K562 (cell line): Measurements from ENCODE around the gene PRC1. TPM values are rescaled to one million over a fixed set of nuclear protein-coding genes. Genes with fewer than 3 reads are reported as not detected.

Experiments
- ATAC-seq: fragments of 200-7000 bp; cut with Tn5 transposase; 3 replicates; pipeline ENCODE4 v1.9.1; 2020; ENCODE audit warnings: moderate library complexity
- BruUV-seq: library from RNA; stranded (reverse); fragments of 400-500 nt; replicated peaks from 2 replicates; lab custom pipeline; 2021; lab: Mats Ljungman, UMichigan
- CTCF ChIA-PET: fragments of 300-600 bp; formaldehyde crosslinking; extraction: SDS; loops from one replicate; lab custom pipeline; 2021; ENCODE audit warnings: low intra/inter-chr PET ratio; lab: Yijun Ruan, JAX
- POLR2A ChIA-PET: fragments of 300-600, 350-650 bp; sonication (Branson Sonifier 250); formaldehyde crosslinking; extraction: SDS; loops from one replicate; lab custom pipeline; 2021; ENCODE audit warnings: antibody characterized with exemption, inconsistent platforms; lab: Yijun Ruan, JAX
- DNase-seq, 4 experiments: peaks; one replicate each; pipeline versions ENCODE4 v3.0.0 to v3.0.0-alpha.2; 2011 to 2018; ENCODE audit warnings: low spot score in 3 of 4, mixed read lengths in 3 of 4; ENCODE audit errors: extremely low read depth in 1 of 4
- FAIRE-seq: peaks from 2 replicates; lab custom pipeline; 2011; peaks lifted over from hg19 to GRCh38; lab: Jason Lieb, UNC
- H2AFZ ChIP-seq: 2 replicates; pipeline ENCODE4 v1.6.0; 2011; ENCODE audit warnings: low read depth, low read length, control low read depth, inconsistent platforms
- H3K27ac ChIP-seq: fragments of 200-600 bp; 3 replicates; pipeline ENCODE4 v1.8.0; 2011; ENCODE audit warnings: low read depth, mild to moderate bottlenecking, control low read depth, inconsistent platforms, low read length, moderate library complexity, mixed read lengths; ENCODE audit errors: extremely low read depth
- H3K27me3 ChIP-seq, 2 experiments: fragments of 300-600 bp in 1 of 2; 2 replicates in 1 of 2; 3 replicates in 1 of 2; pipeline versions ENCODE4 v1.6.0 to v1.8.0; 2011; ENCODE audit warnings: inconsistent platforms in 2 of 2, low read length in 2 of 2, mild to moderate bottlenecking in 1 of 2, mixed read lengths in 1 of 2, moderate library complexity in 1 of 2; ENCODE audit not compliant: control insufficient read depth in 2 of 2, insufficient read depth in 2 of 2
- H3K36me3 ChIP-seq: fragments of 300-600 bp; 3 replicates; pipeline ENCODE4 v1.8.0; 2011; ENCODE audit warnings: mild to moderate bottlenecking, low read length, inconsistent platforms; ENCODE audit not compliant: control insufficient read depth, insufficient read depth
- H3K4me1 ChIP-seq, 2 experiments: fragments of 200-600 bp in 1 of 2; replicated peaks in 1 of 2; 2 replicates in 1 of 2; 3 replicates in 1 of 2; pipeline versions ENCODE4 v1.5.1 to v1.8.0; 2011; ENCODE audit warnings: inconsistent platforms in 2 of 2, low read length in 2 of 2, mild to moderate bottlenecking in 1 of 2, mixed read lengths in 1 of 2, moderate library complexity in 1 of 2; ENCODE audit not compliant: control insufficient read depth in 2 of 2, insufficient read depth in 2 of 2
- H3K4me2 ChIP-seq: 2 replicates; pipeline ENCODE4 v1.6.1; 2011; ENCODE audit warnings: low read length, control low read depth, inconsistent platforms, mixed read lengths; ENCODE audit not compliant: insufficient read depth
- H3K4me3 ChIP-seq: fragments of 200-600 bp; sonication (generic), shearing (Covaris generic); 2 replicates; pipeline ENCODE4 v1.5.1; 2016; ENCODE audit warnings: control low read depth, inconsistent platforms
- H3K79me2 ChIP-seq: fragments of 200-600 bp; 3 replicates; pipeline ENCODE4 v1.8.0; 2011; ENCODE audit warnings: low read length, inconsistent platforms; ENCODE audit not compliant: control insufficient read depth, insufficient read depth
- H3K9ac ChIP-seq, 2 experiments: 2 replicates each; pipeline versions ENCODE4 v1.6.0 to v1.6.1; 2011; ENCODE audit warnings: low read depth in 2 of 2, low read length in 2 of 2, control low read depth in 1 of 2, inconsistent platforms in 1 of 2, mild to moderate bottlenecking in 1 of 2, mixed read lengths in 1 of 2; ENCODE audit not compliant: insufficient read depth in 1 of 2
- H3K9me1 ChIP-seq: one replicate; pipeline ENCODE4 v1.6.0; 2011; ENCODE audit warnings: inconsistent platforms, mild to moderate bottlenecking, low read length, moderate library complexity; ENCODE audit not compliant: control insufficient read depth, insufficient read depth
- H3K9me3 ChIP-seq: replicated peaks from 2 replicates; pipeline ENCODE4 v1.5.1; 2011; ENCODE audit warnings: low read depth, low read length, inconsistent platforms; ENCODE audit not compliant: control insufficient read depth, insufficient read depth
- H4K20me1 ChIP-seq: replicated peaks from 2 replicates; pipeline ENCODE4 v1.6.1; 2011; ENCODE audit warnings: low read length, inconsistent platforms, mixed read lengths; ENCODE audit not compliant: control insufficient read depth, insufficient read depth
- GATAD2B ChIP-seq: fragments of 450-650 bp; IDR thresholded peaks from 2 replicates; pipeline ENCODE4 v1.6.1; 2017; ENCODE audit warnings: mild to moderate bottlenecking, borderline replicate concordance
- GMEB1 ChIP-seq: fragments of 250-450 bp; sonication (Bioruptor Pico); IDR thresholded peaks from 2 replicates; pipeline ENCODE4 v1.4.0; 2020; ENCODE audit warnings: mild to moderate bottlenecking
- NCOA1 ChIP-seq: fragments of 450-650 bp; IDR thresholded peaks from 2 replicates; pipeline ENCODE4 v1.6.1; 2016; ENCODE audit warnings: low read depth
- PRPF4 ChIP-seq: fragments of 200-400 bp; formaldehyde crosslinking; IDR thresholded peaks from one replicate; pipeline ENCODE4 v1.6.1; 2017; ENCODE audit warnings: low read length, low read depth, mild to moderate bottlenecking; ENCODE audit not compliant: insufficient read depth, poor library complexity, severe bottlenecking
- RBM25 ChIP-seq: fragments of 200-400 bp; formaldehyde crosslinking; IDR thresholded peaks from 2 replicates; pipeline ENCODE4 v1.6.1; 2018; ENCODE audit warnings: low read length, low read depth, moderate library complexity; ENCODE audit not compliant: severe bottlenecking
- TEAD1 ChIP-seq, 2 experiments: fragments of 450-650 bp in 1 of 2; sonication (generic) in 1 of 2; formaldehyde crosslinking; IDR thresholded peaks; 2 replicates each; pipeline versions ENCODE4 v1.4.0 to v1.8.0; 2020 to 2022; ENCODE audit warnings: mild to moderate bottlenecking in 2 of 2, missing genetic modification reagents in 1 of 2
- YBX1 ChIP-seq: fragments of 450-650 bp; IDR thresholded peaks from 2 replicates; pipeline ENCODE4 v1.7.1; 2016; ENCODE audit warnings: mild to moderate bottlenecking
- ZC3H8 ChIP-seq: fragments of 450-650 bp; IDR thresholded peaks from 2 replicates; pipeline ENCODE4 v1.6.1; 2017
- ZFX ChIP-seq: sonication (generic); formaldehyde crosslinking; IDR thresholded peaks from 2 replicates; pipeline ENCODE4 v1.8.0; 2022; ENCODE audit warnings: mild to moderate bottlenecking, missing genetic modification reagents, moderate library complexity
- ZNF436 ChIP-seq: fragments of 250-450, 450-650 bp; sonication (Bioruptor Pico); formaldehyde crosslinking; IDR thresholded peaks from 2 replicates; pipeline ENCODE4 v1.7.0; 2020; ENCODE audit warnings: mild to moderate bottlenecking
- ZNF561 ChIP-seq: fragments of 450-650 bp; formaldehyde crosslinking; conservative IDR thresholded peaks from 2 replicates; pipeline ENCODE4 v1.4.0; 2020; ENCODE audit warnings: mild to moderate bottlenecking, moderate library complexity
- ZNF695 ChIP-seq: fragments of 450-650 bp; formaldehyde crosslinking; IDR thresholded peaks from 2 replicates; pipeline ENCODE4 v1.4.0; 2020; ENCODE audit warnings: mild to moderate bottlenecking, moderate library complexity
- ZNF76 ChIP-seq: fragments of 250-450 bp; sonication (Bioruptor Pico); IDR thresholded peaks from 2 replicates; pipeline ENCODE4 v1.4.0; 2020; ENCODE audit warnings: mild to moderate bottlenecking, moderate library complexity, borderline replicate concordance
- WGBS: fragments of 100-300 bp; shearing (Covaris generic); methylation state at CpG from one replicate; pipeline ENCODE4 v1.1.6; 2016; ENCODE audit warnings: low coverage, mixed read lengths; ENCODE audit not compliant: insufficient coverage; ENCODE audit errors: missing lambda C conversion rate; 5-methylcytosine and 5-hydroxymethylcytosine counted together
- in situ Hi-C: fragments of 300-500 bp; cut with MboI; formaldehyde crosslinking; loops from 4 replicates; pipeline ENCODE4 v1.15.0; 2018; ENCODE audit warnings: inconsistent platforms, mixed read lengths
- intact Hi-C: fragments of 100-400 bp; cut with micrococcal nuclease; formaldehyde crosslinking; loops from 2 replicates; pipeline ENCODE4 v1.14.2; 2022
- polyA plus RNA-seq, 8 experiments: library from polyadenylated mRNA; depleted of rRNA in 4 of 8; stranded (reverse) in 5 of 8; unstranded in 3 of 8; fragments of >200 nt; fragmentation: Nextera tagmentation in 2 of 8; fragmentation: Illumina TruSeq in 1 of 8; extraction: Ambion mirVana in 2 of 8; extraction: Trizol in 1 of 8; gene quantifications; 2 replicates each; pipeline versions ENCODE4 v1.2.1 to v1.2.3, GENCODE V29; 2011 to 2014; ENCODE audit warnings: inconsistent platforms in 1 of 8, missing spikeins in 1 of 8
- total RNA-seq, 7 experiments: library from RNA; depleted of rRNA in 6 of 7; stranded (reverse); fragments of >200 nt in 6 of 7; fragmentation: Illumina TruSeq in 2 of 7; extraction: Trizol in 2 of 7; gene quantifications; 2 replicates each; pipeline versions ENCODE4 v1.2.1 to v1.2.3, GENCODE V29; 2011 to 2021; ENCODE audit warnings: low replicate concordance in 1 of 7
- TF ChIP-seq, protein P1 (sequence below): sonication (generic); formaldehyde crosslinking; IDR thresholded peaks from 2 replicates; pipeline ENCODE4 v1.8.0; 2022; ENCODE audit warnings: mild to moderate bottlenecking, missing genetic modification reagents, borderline replicate concordance
- TF ChIP-seq, protein P2 (sequence below), 2 experiments: IDR thresholded peaks; 2 replicates each; pipeline ENCODE4 v1.6.1; 2012; ENCODE audit warnings: improper control_type of control experiment in 2 of 2, low read depth in 2 of 2, low read length in 2 of 2, borderline replicate concordance in 1 of 2
- TF ChIP-seq, protein P3 (sequence below): sonication (generic); IDR thresholded peaks from 2 replicates; pipeline ENCODE4 v1.6.1; 2016

PRC1 gene
- total and polyA plus RNA-seq, 9 of the 15 experiments (the other 6 are each of a cell fraction or from before 2014, with no cell fraction given), result 156 to 391 (median 240) TPM

- Histone ChIP-seq H3K9me1 (no peaks in the 10 kb centered on the region), H4K20me1 (no peaks in the 10 kb centered on the region), H3K4me1 (peaks cover 4 to 35% of the 10 kb centered on the region in 2 experiments; a peak in 4 of 5 replicates), H2AFZ (no peak overlapping the region), H3K79me2 (peaks cover 39% of the 10 kb centered on the region), H3K9me3 (no peaks in the 10 kb centered on the region), H3K27ac (no peak overlapping the region), H3K4me2 (no peak overlapping the region), H3K4me3 (no peak overlapping the region), H3K9ac (peak overlapping the region in 1 of 2 experiments; percentile 31; a peak in 1 of 4 replicates), H3K27me3 (no peaks in the 10 kb centered on the region), H3K36me3 (peaks cover 63% of the 10 kb centered on the region)
- no TSS peak for BruUV-seq
- intact Hi-C loops (loop anchor here (5.0 kb wide), 1 partner anchor 33 kb away; the partner anchor contains the start of gene PRC1), in situ Hi-C loops (no loop called here)
- FAIRE-seq, result no peak
- no peak for ATAC-seq
- no peak for DNase-seq
- CTCF ChIA-PET, result no interaction called here
- 84% methylated on average over 8 of the region's 8 CpGs for WGBS
- POLR2A ChIA-PET, result interaction anchor here (0.8 to 3.6 kb wide), 5 partner anchors 10 to 28 kb away, joined by 4 to 20 read pairs (median 4); partner anchors contain the start of gene HDDC3
- TF ChIP-seq ZFX (CRISPR knock-in tag) (no peak), NCOA1 (no peak), PRPF4 (no peak), ZNF436 (CRISPR knock-in tag) (no peak), ZNF76 (no peak), GATAD2B (no peak), YBX1 (no peak), GMEB1 (CRISPR knock-in tag) (no peak), ZC3H8 (no peak), ZNF695 (CRISPR knock-in tag) (no peak), TEAD1 (CRISPR knock-in tag; IDR thresholded peaks at IDR 0.05) (no peak), RBM25 (no peak), ZNF561 (CRISPR knock-in tag) (no peak)
- TF ChIP-seq, protein P1, sequence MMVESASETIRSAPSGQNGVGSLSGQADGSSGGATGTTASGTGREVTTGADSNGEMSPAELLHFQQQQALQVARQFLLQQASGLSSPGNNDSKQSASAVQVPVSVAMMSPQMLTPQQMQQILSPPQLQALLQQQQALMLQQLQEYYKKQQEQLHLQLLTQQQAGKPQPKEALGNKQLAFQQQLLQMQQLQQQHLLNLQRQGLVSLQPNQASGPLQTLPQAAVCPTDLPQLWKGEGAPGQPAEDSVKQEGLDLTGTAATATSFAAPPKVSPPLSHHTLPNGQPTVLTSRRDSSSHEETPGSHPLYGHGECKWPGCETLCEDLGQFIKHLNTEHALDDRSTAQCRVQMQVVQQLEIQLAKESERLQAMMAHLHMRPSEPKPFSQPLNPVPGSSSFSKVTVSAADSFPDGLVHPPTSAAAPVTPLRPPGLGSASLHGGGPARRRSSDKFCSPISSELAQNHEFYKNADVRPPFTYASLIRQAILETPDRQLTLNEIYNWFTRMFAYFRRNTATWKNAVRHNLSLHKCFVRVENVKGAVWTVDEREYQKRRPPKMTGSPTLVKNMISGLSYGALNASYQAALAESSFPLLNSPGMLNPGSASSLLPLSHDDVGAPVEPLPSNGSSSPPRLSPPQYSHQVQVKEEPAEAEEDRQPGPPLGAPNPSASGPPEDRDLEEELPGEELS (CRISPR knock-in tag), result no peak
- TF ChIP-seq, protein P2, sequence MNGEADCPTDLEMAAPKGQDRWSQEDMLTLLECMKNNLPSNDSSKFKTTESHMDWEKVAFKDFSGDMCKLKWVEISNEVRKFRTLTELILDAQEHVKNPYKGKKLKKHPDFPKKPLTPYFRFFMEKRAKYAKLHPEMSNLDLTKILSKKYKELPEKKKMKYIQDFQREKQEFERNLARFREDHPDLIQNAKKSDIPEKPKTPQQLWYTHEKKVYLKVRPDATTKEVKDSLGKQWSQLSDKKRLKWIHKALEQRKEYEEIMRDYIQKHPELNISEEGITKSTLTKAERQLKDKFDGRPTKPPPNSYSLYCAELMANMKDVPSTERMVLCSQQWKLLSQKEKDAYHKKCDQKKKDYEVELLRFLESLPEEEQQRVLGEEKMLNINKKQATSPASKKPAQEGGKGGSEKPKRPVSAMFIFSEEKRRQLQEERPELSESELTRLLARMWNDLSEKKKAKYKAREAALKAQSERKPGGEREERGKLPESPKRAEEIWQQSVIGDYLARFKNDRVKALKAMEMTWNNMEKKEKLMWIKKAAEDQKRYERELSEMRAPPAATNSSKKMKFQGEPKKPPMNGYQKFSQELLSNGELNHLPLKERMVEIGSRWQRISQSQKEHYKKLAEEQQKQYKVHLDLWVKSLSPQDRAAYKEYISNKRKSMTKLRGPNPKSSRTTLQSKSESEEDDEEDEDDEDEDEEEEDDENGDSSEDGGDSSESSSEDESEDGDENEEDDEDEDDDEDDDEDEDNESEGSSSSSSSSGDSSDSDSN (IDR thresholded peaks at IDR 0.05; ENCODE audit: borderline replicate concordance in 1 of 2, low read depth in 2 of 2, low read length in 2 of 2), result no peak
- TF ChIP-seq, protein P3, sequence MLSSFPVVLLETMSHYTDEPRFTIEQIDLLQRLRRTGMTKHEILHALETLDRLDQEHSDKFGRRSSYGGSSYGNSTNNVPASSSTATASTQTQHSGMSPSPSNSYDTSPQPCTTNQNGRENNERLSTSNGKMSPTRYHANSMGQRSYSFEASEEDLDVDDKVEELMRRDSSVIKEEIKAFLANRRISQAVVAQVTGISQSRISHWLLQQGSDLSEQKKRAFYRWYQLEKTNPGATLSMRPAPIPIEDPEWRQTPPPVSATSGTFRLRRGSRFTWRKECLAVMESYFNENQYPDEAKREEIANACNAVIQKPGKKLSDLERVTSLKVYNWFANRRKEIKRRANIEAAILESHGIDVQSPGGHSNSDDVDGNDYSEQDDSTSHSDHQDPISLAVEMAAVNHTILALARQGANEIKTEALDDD, result no peak
These were observed 35.2 kb downstream of the PRC1 start for GRCh38 chr15:90959028-90959595.
